Testis (tissue), 2 donors: Measurements from ENCODE around the gene CTNNA1.

ENCODE experiments used
- POLR2A ChIP-seq: fragments of 450-650 bp; IDR thresholded peaks from one replicate; pipeline ENCODE4 v1.6.1; 2017; ENCODE audit warnings: antibody characterized with exemption, mild to moderate bottlenecking, moderate library complexity
- TF ChIP-seq, protein P1 (sequence below), 3 experiments: fragments of 450-650 bp in 2 of 3; fragments of 200-600 bp in 1 of 3; sonication (generic) in 1 of 3; IDR thresholded peaks; one replicate each; pipeline ENCODE4 v1.5.1; 2016 to 2019; ENCODE audit warnings: antibody characterized with exemption in 3 of 3, mild to moderate bottlenecking in 2 of 3, moderate library complexity in 1 of 3

DNA sequence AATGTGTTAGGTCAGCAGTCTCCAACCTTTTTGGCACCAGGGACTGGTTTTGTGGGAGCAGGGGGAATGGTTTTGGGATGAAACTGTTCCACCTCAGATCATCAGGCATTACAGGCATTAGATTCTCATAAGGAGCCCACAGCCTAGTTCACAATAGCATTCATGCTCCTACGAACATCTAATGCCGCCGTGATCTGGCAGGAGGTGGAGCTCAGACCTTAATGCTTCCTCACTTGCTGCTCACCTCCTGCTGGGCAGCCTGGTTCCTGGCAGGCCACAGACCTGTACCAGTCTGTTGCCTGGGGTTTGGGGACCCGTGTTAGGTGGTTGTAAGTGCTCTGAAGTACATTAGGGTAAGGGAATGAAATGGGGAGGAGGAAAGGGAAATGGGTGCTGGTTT is 9.7 kb upstream of the CTNNA1 start:
- no peak for TF ChIP-seq POLR2A
- TF ChIP-seq, protein P1, sequence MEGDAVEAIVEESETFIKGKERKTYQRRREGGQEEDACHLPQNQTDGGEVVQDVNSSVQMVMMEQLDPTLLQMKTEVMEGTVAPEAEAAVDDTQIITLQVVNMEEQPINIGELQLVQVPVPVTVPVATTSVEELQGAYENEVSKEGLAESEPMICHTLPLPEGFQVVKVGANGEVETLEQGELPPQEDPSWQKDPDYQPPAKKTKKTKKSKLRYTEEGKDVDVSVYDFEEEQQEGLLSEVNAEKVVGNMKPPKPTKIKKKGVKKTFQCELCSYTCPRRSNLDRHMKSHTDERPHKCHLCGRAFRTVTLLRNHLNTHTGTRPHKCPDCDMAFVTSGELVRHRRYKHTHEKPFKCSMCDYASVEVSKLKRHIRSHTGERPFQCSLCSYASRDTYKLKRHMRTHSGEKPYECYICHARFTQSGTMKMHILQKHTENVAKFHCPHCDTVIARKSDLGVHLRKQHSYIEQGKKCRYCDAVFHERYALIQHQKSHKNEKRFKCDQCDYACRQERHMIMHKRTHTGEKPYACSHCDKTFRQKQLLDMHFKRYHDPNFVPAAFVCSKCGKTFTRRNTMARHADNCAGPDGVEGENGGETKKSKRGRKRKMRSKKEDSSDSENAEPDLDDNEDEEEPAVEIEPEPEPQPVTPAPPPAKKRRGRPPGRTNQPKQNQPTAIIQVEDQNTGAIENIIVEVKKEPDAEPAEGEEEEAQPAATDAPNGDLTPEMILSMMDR (IDR thresholded peaks at IDR 0.05), result no peak
